ENCODE results near the gene PRLH.

- no peak for TF ChIP-seq CTCF (IDR thresholded peaks at IDR 0.05; ENCODE audit: low read depth, low read length)
- no peak for TF ChIP-seq EZH2phosphoT487 (IDR thresholded peaks at IDR 0.05; ENCODE audit: low read depth)
These were observed 10.6 kb downstream of the PRLH start for GRCh38 chr2:237576974-237577373.

All from OCI-LY3 (cell line).